ENCODE data around the gene ABLIM3. TPM values are rescaled to one million over a fixed set of nuclear protein-coding genes. Genes with fewer than 3 reads are reported as not detected.

Gene ABLIM3
- total and polyA plus RNA-seq, 9 of the 15 experiments (the other 6 are each of a cell fraction or from before 2014, with no cell fraction given): 0.03 to 0.38 (median 0.11) TPM

DNA sequence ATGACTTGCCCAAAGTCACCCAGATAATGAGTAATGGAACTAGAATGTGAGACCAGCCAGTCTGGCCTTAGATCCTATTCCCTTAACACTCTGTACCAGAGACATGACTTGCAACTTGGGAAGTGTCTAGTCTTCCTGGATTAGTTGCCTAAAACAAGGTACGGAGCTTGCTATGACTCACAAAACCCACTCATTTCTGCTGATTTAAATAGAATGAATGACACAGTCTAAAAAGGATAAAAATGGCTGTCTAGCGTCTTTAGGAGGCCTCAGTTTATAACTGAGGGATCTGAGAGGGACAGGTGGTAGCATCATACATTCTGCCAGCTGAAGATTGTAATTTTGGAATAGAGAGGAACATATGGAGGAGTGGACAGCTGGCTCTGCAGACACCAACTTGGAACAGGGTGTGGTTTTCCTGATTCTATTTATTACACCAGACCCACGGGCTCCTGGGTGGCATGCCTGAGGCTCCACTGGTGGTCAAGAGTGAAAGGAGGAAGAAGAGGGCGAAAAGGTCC, 62.7 kb downstream of the ABLIM3 start:
- no peak overlapping the region for H3K4me2 ChIP-seq (ENCODE audit: insufficient read depth, low read length)
- POLR2A ChIA-PET: interaction anchor here (1.3 kb wide), 1 partner anchor 9 kb away, joined by 6 read pairs; no protein-coding TSS in a partner anchor
- no peak for DNase-seq (ENCODE audit: extremely low read depth in 1 of 4, low spot score in 3 of 4)
- H3K27me3 ChIP-seq (ENCODE audit: control insufficient read depth in 2 of 2, insufficient read depth in 2 of 2, low read length in 2 of 2): peaks cover 0 to 14% of the 10 kb centered on the region in 2 experiments; a peak in 2 of 5 replicates
- H3K79me2 ChIP-seq (ENCODE audit: control insufficient read depth, insufficient read depth, low read length): no peaks in the 10 kb centered on the region
- no peak overlapping the region for H3K9ac ChIP-seq (ENCODE audit: insufficient read depth in 1 of 2, low read depth in 2 of 2, low read length in 2 of 2)
- intact Hi-C loops (cut with micrococcal nuclease) (no loop called here), in situ Hi-C loops (cut with MboI) (no loop called here)
- no peaks in the 10 kb centered on the region for H3K9me3 ChIP-seq (replicated peaks; ENCODE audit: control insufficient read depth, insufficient read depth, low read depth, low read length)
- 3% methylated on average over 4 of the region's 4 CpGs for WGBS (ENCODE audit: insufficient coverage, low coverage, missing lambda C conversion rate)
- H3K4me3 ChIP-seq: no peak overlapping the region
- CTCF ChIA-PET (ENCODE audit: low intra/inter-chr PET ratio): no interaction called here
- no TSS peak for BruUV-seq (replicated peaks)
- no peak for FAIRE-seq
- H3K36me3 ChIP-seq (ENCODE audit: control insufficient read depth, insufficient read depth, low read length): no peaks in the 10 kb centered on the region
- no peak overlapping the region for H3K27ac ChIP-seq (ENCODE audit: extremely low read depth, low read depth, low read length)
- no peaks in the 10 kb centered on the region for H3K4me1 ChIP-seq (replicated peaks in 1 of 2; ENCODE audit: control insufficient read depth in 2 of 2, insufficient read depth in 2 of 2, low read length in 2 of 2)
- no peak for ATAC-seq
- H3K9me1 ChIP-seq (ENCODE audit: control insufficient read depth, insufficient read depth, low read length): peaks cover 4% of the 10 kb centered on the region
- no peak overlapping the region for H2AFZ ChIP-seq (ENCODE audit: low read depth, low read length)
- 0 out of 2 replicates have a peak, but pooled peaks cover 3% of the 10 kb centered on the region for H4K20me1 ChIP-seq (replicated peaks; ENCODE audit: control insufficient read depth, insufficient read depth, low read length)
- TF ChIP-seq, protein P1, sequence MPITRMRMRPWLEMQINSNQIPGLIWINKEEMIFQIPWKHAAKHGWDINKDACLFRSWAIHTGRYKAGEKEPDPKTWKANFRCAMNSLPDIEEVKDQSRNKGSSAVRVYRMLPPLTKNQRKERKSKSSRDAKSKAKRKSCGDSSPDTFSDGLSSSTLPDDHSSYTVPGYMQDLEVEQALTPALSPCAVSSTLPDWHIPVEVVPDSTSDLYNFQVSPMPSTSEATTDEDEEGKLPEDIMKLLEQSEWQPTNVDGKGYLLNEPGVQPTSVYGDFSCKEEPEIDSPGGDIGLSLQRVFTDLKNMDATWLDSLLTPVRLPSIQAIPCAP (CRISPR knock-in tag; IDR thresholded peaks at IDR 0.05; ENCODE audit: borderline replicate concordance): no peak
- TF ChIP-seq, protein P2, sequence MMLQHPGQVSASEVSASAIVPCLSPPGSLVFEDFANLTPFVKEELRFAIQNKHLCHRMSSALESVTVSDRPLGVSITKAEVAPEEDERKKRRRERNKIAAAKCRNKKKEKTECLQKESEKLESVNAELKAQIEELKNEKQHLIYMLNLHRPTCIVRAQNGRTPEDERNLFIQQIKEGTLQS (IDR thresholded peaks at IDR 0.05): 0 out of 2 replicates have a peak, but pooled peaks have one; percentile 38
- TF ChIP-seq, protein P2 (CRISPR knock-in tag; conservative IDR thresholded peaks at IDR 0.05): no peak
- TF ChIP-seq NEUROD1 (IDR thresholded peaks at IDR 0.05; ENCODE audit: borderline replicate concordance, low read depth, low read length, partially characterized antibody) (no peak), ZNF311 (CRISPR knock-in tag; IDR thresholded peaks at IDR 0.05) (no peak), SRSF3 (IDR thresholded peaks at IDR 0.05; ENCODE audit: insufficient read depth, low read length) (no peak), MEIS2 (IDR thresholded peaks at IDR 0.05; ENCODE audit: partially characterized antibody) (no peak), NR4A1 (CRISPR knock-in tag; IDR thresholded peaks at IDR 0.05) (no peak), NR4A1 (tag; IDR thresholded peaks at IDR 0.05) (no peak), ESRRA (IDR thresholded peaks at IDR 0.05; ENCODE audit: borderline replicate concordance, low read depth) (no peak), KDM4B (IDR thresholded peaks at IDR 0.05; ENCODE audit: borderline replicate concordance in 2 of 2, low read depth in 1 of 2) (no peak), ZNF197 (CRISPR knock-in tag; IDR thresholded peaks at IDR 0.05; ENCODE audit: low read depth) (no peak), C11orf30 (IDR thresholded peaks at IDR 0.05; ENCODE audit: low read depth) (peak; percentile 26; the same call in 1 of the 2 replicates), SMARCC2 (IDR thresholded peaks at IDR 0.05; ENCODE audit: low read depth) (no peak)
- TF ChIP-seq, protein P3, sequence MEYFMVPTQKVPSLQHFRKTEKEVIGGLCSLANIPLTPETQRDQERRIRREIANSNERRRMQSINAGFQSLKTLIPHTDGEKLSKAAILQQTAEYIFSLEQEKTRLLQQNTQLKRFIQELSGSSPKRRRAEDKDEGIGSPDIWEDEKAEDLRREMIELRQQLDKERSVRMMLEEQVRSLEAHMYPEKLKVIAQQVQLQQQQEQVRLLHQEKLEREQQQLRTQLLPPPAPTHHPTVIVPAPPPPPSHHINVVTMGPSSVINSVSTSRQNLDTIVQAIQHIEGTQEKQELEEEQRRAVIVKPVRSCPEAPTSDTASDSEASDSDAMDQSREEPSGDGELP (CRISPR knock-in tag; IDR thresholded peaks at IDR 0.05; ENCODE audit: borderline replicate concordance): no peak
- TF ChIP-seq, protein P4, sequence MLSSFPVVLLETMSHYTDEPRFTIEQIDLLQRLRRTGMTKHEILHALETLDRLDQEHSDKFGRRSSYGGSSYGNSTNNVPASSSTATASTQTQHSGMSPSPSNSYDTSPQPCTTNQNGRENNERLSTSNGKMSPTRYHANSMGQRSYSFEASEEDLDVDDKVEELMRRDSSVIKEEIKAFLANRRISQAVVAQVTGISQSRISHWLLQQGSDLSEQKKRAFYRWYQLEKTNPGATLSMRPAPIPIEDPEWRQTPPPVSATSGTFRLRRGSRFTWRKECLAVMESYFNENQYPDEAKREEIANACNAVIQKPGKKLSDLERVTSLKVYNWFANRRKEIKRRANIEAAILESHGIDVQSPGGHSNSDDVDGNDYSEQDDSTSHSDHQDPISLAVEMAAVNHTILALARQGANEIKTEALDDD (IDR thresholded peaks at IDR 0.05): peak; percentile 50; the same call in 1 of the 2 replicates
- TF ChIP-seq, protein P5, sequence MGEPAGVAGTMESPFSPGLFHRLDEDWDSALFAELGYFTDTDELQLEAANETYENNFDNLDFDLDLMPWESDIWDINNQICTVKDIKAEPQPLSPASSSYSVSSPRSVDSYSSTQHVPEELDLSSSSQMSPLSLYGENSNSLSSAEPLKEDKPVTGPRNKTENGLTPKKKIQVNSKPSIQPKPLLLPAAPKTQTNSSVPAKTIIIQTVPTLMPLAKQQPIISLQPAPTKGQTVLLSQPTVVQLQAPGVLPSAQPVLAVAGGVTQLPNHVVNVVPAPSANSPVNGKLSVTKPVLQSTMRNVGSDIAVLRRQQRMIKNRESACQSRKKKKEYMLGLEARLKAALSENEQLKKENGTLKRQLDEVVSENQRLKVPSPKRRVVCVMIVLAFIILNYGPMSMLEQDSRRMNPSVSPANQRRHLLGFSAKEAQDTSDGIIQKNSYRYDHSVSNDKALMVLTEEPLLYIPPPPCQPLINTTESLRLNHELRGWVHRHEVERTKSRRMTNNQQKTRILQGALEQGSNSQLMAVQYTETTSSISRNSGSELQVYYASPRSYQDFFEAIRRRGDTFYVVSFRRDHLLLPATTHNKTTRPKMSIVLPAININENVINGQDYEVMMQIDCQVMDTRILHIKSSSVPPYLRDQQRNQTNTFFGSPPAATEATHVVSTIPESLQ (CRISPR knock-in tag; IDR thresholded peaks at IDR 0.05): no peak

Measured in K562 (cell line).